Upper lobe of right lung (tissue), 1 donor: ENCODE data around the gene TANC2. TPM values are rescaled to one million over a fixed set of nuclear protein-coding genes. Genes with fewer than 3 reads are reported as not detected.

Experiments used
- ATAC-seq: fragments of 200-7000 bp; cut with Tn5 transposase; one replicate; pipeline ENCODE4 v1.9.1; 2020; ENCODE audit warnings: mild to moderate bottlenecking, moderate library complexity
- DNase-seq: peaks from one replicate; pipeline ENCODE4 v3.0.0-alpha.2; 2020
- H3K27ac ChIP-seq: fragments of 200-600 bp; one replicate; pipeline ENCODE4 v1.8.0; 2022
- H3K27me3 ChIP-seq: fragments of 200-600 bp; one replicate; pipeline ENCODE4 v1.8.0; 2022; ENCODE audit warnings: mild to moderate bottlenecking
- H3K36me3 ChIP-seq: fragments of 200-600 bp; one replicate; pipeline ENCODE4 v1.8.0; 2022
- H3K4me1 ChIP-seq: fragments of 200-600 bp; one replicate; pipeline ENCODE4 v1.8.0; 2022
- H3K4me3 ChIP-seq: fragments of 200-600 bp; one replicate; pipeline ENCODE4 v1.8.0; 2022; ENCODE audit warnings: mild to moderate bottlenecking
- H3K9me3 ChIP-seq: fragments of 200-600 bp; one replicate; pipeline ENCODE4 v1.8.0; 2022
- CTCF ChIP-seq: fragments of 200-600 bp; IDR thresholded peaks from one replicate; pipeline ENCODE4 v1.8.0; 2022; ENCODE audit warnings: antibody characterized with exemption
- intact Hi-C: fragments of 100-400 bp; cut with DNase I; formaldehyde crosslinking; loops from one replicate; pipeline ENCODE4 v1.11.0; 2022
- total RNA-seq: library from RNA; stranded (reverse); fragmentation: NEBNext Ultra II Directional; extraction: Animal tissue kit (Norgen Biotek cat#: 25700); gene quantifications from one replicate; pipeline ENCODE4 v1.2.1, GENCODE V29; 2021
- donor health status: DM: no; HTN: yes; CAD: no; lungs with severe emphysema.

TANC2 gene
- total RNA-seq, 1 donor from 2014 or later, result 114 TPM

GRCh38 chr17:62965174-62965685 is 805 bp upstream of the TANC2 start:
- intact Hi-C loops, result no loop called here
- DNase-seq, result no peak
- Histone ChIP-seq H3K4me1 (peaks cover 23% of the 10 kb centered on the region), H3K4me3 (peak overlapping the region; percentile 60), H3K27ac (peak overlapping the region; percentile 86), H3K9me3 (no peaks in the 10 kb centered on the region), H3K27me3 (no peaks in the 10 kb centered on the region), H3K36me3 (no peaks in the 10 kb centered on the region)
- no peak for ATAC-seq
- TF ChIP-seq CTCF, result no peak

GRCh38 chr17:62966426-62967204 is 580 bp downstream of the TANC2 start:
- peak; percentile 73 for ATAC-seq
- no peaks in the 10 kb centered on the region for H3K27me3 ChIP-seq
- H3K27ac ChIP-seq, result peak overlapping the region; percentile 87
- H3K36me3 ChIP-seq, result no peaks in the 10 kb centered on the region
- peaks cover 23% of the 10 kb centered on the region for H3K4me1 ChIP-seq
- H3K4me3 ChIP-seq, result peak overlapping the region; percentile 78
- DNase-seq, result peak; percentile 75
- no peaks in the 10 kb centered on the region for H3K9me3 ChIP-seq
- intact Hi-C loops, result no loop called here
- TF ChIP-seq CTCF, result no peak

GRCh38 chr17:62967205-62967529 is 1.1 kb downstream of the TANC2 start:
- no peaks in the 10 kb centered on the region for H3K27me3 ChIP-seq
- ATAC-seq (no peak), DNase-seq (no peak)
- TF ChIP-seq CTCF, result no peak
- H3K4me1 ChIP-seq, result peaks cover 23% of the 10 kb centered on the region
- H3K36me3 ChIP-seq, result no peaks in the 10 kb centered on the region
- intact Hi-C loops, result no loop called here
- H3K27ac ChIP-seq, result peak overlapping the region; percentile 87
- H3K9me3 ChIP-seq, result no peaks in the 10 kb centered on the region
- peak overlapping the region; percentile 78 for H3K4me3 ChIP-seq

- peak; percentile 78 for TF ChIP-seq CTCF
- H3K36me3 ChIP-seq, result no peaks in the 10 kb centered on the region
- H3K27ac ChIP-seq, result no peak overlapping the region
- peak; percentile 74 for ATAC-seq
- H3K4me1 ChIP-seq, result peaks cover 23% of the 10 kb centered on the region
- H3K4me3 ChIP-seq, result peak overlapping the region; percentile 78
- no peaks in the 10 kb centered on the region for H3K9me3 ChIP-seq
- intact Hi-C loops, result no loop called here
- DNase-seq, result no peak
- H3K27me3 ChIP-seq, result no peaks in the 10 kb centered on the region
Measured at GRCh38 chr17:62968445-62968923, 2.4 kb downstream of the TANC2 start.

GRCh38 chr17:62970610-62971009 is 4.6 kb downstream of the TANC2 start:
- H3K27me3 ChIP-seq, result no peaks in the 10 kb centered on the region
- no peaks in the 10 kb centered on the region for H3K36me3 ChIP-seq
- peaks cover 23% of the 10 kb centered on the region for H3K4me1 ChIP-seq
- H3K9me3 ChIP-seq, result no peaks in the 10 kb centered on the region
- ATAC-seq (no peak), DNase-seq (no peak)
- no peak overlapping the region for H3K4me3 ChIP-seq
- intact Hi-C loops, result loop anchor here (10.0 kb wide), 1 partner anchor 266 kb away; no protein-coding TSS in a partner anchor
- no peak for TF ChIP-seq CTCF
- H3K27ac ChIP-seq, result no peak overlapping the region
